HepG2 (cell line): ENCODE data around the gene ORC1. TPM values are rescaled to one million over a fixed set of nuclear protein-coding genes. Genes with fewer than 3 reads are reported as not detected.

Experiments
- ATAC-seq: fragments of 200-7000 bp; cut with Tn5 transposase; 3 replicates; pipeline ENCODE4 v1.9.1; 2020; ENCODE audit warnings: mild to moderate bottlenecking, moderate library complexity
- BruUV-seq: library from RNA; stranded (reverse); fragments of 400-500 nt; replicated peaks from 2 replicates; lab custom pipeline; 2021; lab: Mats Ljungman, UMichigan
- CTCF ChIA-PET: fragments of 300-600 bp; formaldehyde crosslinking; extraction: SDS; loops from one replicate; lab custom pipeline; 2021; ENCODE audit warnings: low total read pairs, inconsistent platforms, low intra/inter-chr PET ratio; lab: Yijun Ruan, JAX
- POLR2A ChIA-PET: fragments of 350-600 bp; sonication (Branson Sonifier 250); formaldehyde crosslinking; loops from one replicate; lab custom pipeline; 2020; ENCODE audit warnings: antibody characterized with exemption, inconsistent platforms; lab: Yijun Ruan, JAX
- DNase-seq: peaks from one replicate; pipeline ENCODE4 v3.0.0-alpha.2; 2015; ENCODE audit warnings: low spot score
- FAIRE-seq: peaks from 3 replicates; lab custom pipeline; 2011; peaks lifted over from hg19 to GRCh38; lab: Jason Lieb, UNC
- H2AFZ ChIP-seq: one replicate; pipeline ENCODE4 v1.6.1; 2011; ENCODE audit warnings: low read length, inconsistent platforms
- H3K27ac ChIP-seq: fragments of 300-600 bp; 3 replicates; pipeline ENCODE4 v1.8.0; 2011; ENCODE audit warnings: mixed run types, mild to moderate bottlenecking, mixed read lengths, low read length, inconsistent platforms; ENCODE audit not compliant: insufficient read depth; ENCODE audit errors: extremely low read length
- H3K27me3 ChIP-seq, 2 experiments: fragments of 200-600 bp in 1 of 2; 2 replicates in 1 of 2; 3 replicates in 1 of 2; pipeline versions ENCODE4 v1.6.0 to v1.8.0; 2011; ENCODE audit warnings: low read length in 2 of 2, mild to moderate bottlenecking in 2 of 2, moderate library complexity in 2 of 2, inconsistent platforms in 1 of 2; ENCODE audit not compliant: insufficient read depth in 2 of 2, control insufficient read depth in 1 of 2
- H3K36me3 ChIP-seq, 2 experiments: fragments of 200-600 bp in 1 of 2; replicated peaks in 1 of 2; 2 replicates in 1 of 2; 3 replicates in 1 of 2; pipeline versions ENCODE4 v1.5.1 to v1.8.0; 2011; ENCODE audit warnings: low read length in 2 of 2, inconsistent platforms in 1 of 2; ENCODE audit not compliant: insufficient read depth in 2 of 2, control insufficient read depth in 1 of 2
- H3K4me1 ChIP-seq: 2 replicates; pipeline ENCODE4 v1.5.1; 2012; ENCODE audit warnings: low read length, inconsistent platforms; ENCODE audit not compliant: insufficient read depth
- H3K4me2 ChIP-seq: 2 replicates; pipeline ENCODE4 v1.6.0; 2011; ENCODE audit warnings: low read depth, low read length, inconsistent platforms
- H3K4me3 ChIP-seq, 3 experiments: fragments of 200-600 bp in 1 of 3; sonication (generic), shearing (Covaris generic) in 1 of 3; replicated peaks in 1 of 3; 2 replicates each; pipeline ENCODE4 v1.5.1; 2011 to 2016; ENCODE audit warnings: low read length in 3 of 3, inconsistent platforms in 2 of 3, low read depth in 2 of 3, mild to moderate bottlenecking in 2 of 3, control low read depth in 1 of 3, mixed read lengths in 1 of 3; ENCODE audit not compliant: insufficient read depth in 1 of 3
- H3K79me2 ChIP-seq: one replicate; pipeline ENCODE4 v1.6.1; 2011; ENCODE audit warnings: low read length, inconsistent platforms; ENCODE audit not compliant: insufficient read depth
- H3K9ac ChIP-seq: 2 replicates; pipeline ENCODE4 v1.6.0; 2011; ENCODE audit warnings: mild to moderate bottlenecking, low read depth, low read length, inconsistent platforms; ENCODE audit not compliant: insufficient read depth
- H3K9me3 ChIP-seq: 2 replicates; pipeline ENCODE4 v1.5.1; 2012; ENCODE audit warnings: mild to moderate bottlenecking, low read length
- H4K20me1 ChIP-seq: 2 replicates; pipeline ENCODE4 v1.6.0; 2011; ENCODE audit warnings: inconsistent platforms, mild to moderate bottlenecking, low read length, moderate library complexity; ENCODE audit not compliant: insufficient read depth
- AGO2 ChIP-seq: fragments of 200-400 bp; formaldehyde crosslinking; optimal IDR thresholded peaks from 2 replicates; pipeline ENCODE3; 2017; ENCODE audit warnings: mild to moderate bottlenecking, low read depth, low read length, moderate library complexity
- ARID3A ChIP-seq: IDR thresholded peaks from 2 replicates; pipeline ENCODE4 v1.6.1; 2012; ENCODE audit warnings: low read depth, low read length, improper control_type of control experiment
- CC2D1A ChIP-seq: sonication (generic); formaldehyde crosslinking; IDR thresholded peaks from 2 replicates; pipeline ENCODE4 v1.8.1; 2023; ENCODE audit warnings: mild to moderate bottlenecking, missing genetic modification reagents
- EP300 ChIP-seq, 3 experiments: sonication (generic) in 1 of 3; formaldehyde crosslinking in 1 of 3; IDR thresholded peaks; 2 replicates each; pipeline versions ENCODE4 v1.5.1 to v1.6.1; 2011 to 2020; ENCODE audit warnings: low read depth in 2 of 3, low read length in 2 of 3, borderline replicate concordance in 1 of 3, improper control_type of control experiment in 1 of 3, mild to moderate bottlenecking in 1 of 3, missing genetic modification reagents in 1 of 3, moderate library complexity in 1 of 3
- GLMP ChIP-seq: sonication (generic); formaldehyde crosslinking; IDR thresholded peaks from 2 replicates; pipeline ENCODE4 v1.9.0; 2021; ENCODE audit warnings: missing genetic modification reagents, mild to moderate bottlenecking, borderline replicate concordance
- KMT2A ChIP-seq: sonication (generic); formaldehyde crosslinking; IDR thresholded peaks from 2 replicates; pipeline ENCODE4 v1.4.0; 2020; ENCODE audit warnings: missing genetic modification reagents
- THAP11 ChIP-seq: IDR thresholded peaks from 2 replicates; pipeline ENCODE4 v1.6.1; 2016; ENCODE audit warnings: missing biosample characterization, missing genetic modification reagents
- THAP8 ChIP-seq: sonication (generic); formaldehyde crosslinking; IDR thresholded peaks from 2 replicates; pipeline ENCODE4 v1.5.1; 2020; ENCODE audit warnings: missing genetic modification reagents, mild to moderate bottlenecking, borderline replicate concordance
- ZNF740 ChIP-seq: sonication (generic); formaldehyde crosslinking; IDR thresholded peaks from 2 replicates; pipeline ENCODE4 v1.4.0; 2020; ENCODE audit warnings: missing genetic modification reagents
- WGBS: methylation state at CpG from one replicate; pipeline ENCODE4 v1.1.6; 2017; ENCODE audit warnings: low lambda C conversion rate; 5-methylcytosine and 5-hydroxymethylcytosine counted together
- in situ Hi-C: cut with HindIII; loops from 2 replicates; pipeline ENCODE4 v1.10.0; 2017; ENCODE audit warnings: low pct_unique_long_range_greater_than_20kb; ENCODE audit not compliant: extremely low pct_ligation_motif_present
- intact Hi-C: fragments of 100-400 bp; cut with micrococcal nuclease; formaldehyde crosslinking; loops from one replicate; pipeline ENCODE4 v1.10.0; 2022; ENCODE audit not compliant: unreplicated experiment
- polyA plus RNA-seq, 8 experiments: library from polyadenylated mRNA; depleted of rRNA in 3 of 8; stranded (reverse) in 7 of 8; unstranded in 1 of 8; fragments of >200 nt; fragmentation: Illumina TruSeq in 4 of 8; extraction: Trizol in 4 of 8; gene quantifications; 2 replicates each; pipeline versions ENCODE4 v1.2.1 to v1.2.3, GENCODE V29; 2011 to 2016; ENCODE audit warnings: low read depth in 4 of 8, missing spikeins in 1 of 8, mixed read lengths in 1 of 8; ENCODE audit not compliant: insufficient read depth in 1 of 8
- total RNA-seq, 5 experiments: library from RNA; depleted of rRNA; stranded (reverse); fragments of >200 nt; fragmentation: Illumina TruSeq; extraction: Trizol; gene quantifications; 2 replicates each; pipeline ENCODE4 v1.2.3, GENCODE V29; 2016; ENCODE audit warnings: low read depth in 1 of 5

The ORC1 gene
- total and polyA plus RNA-seq, 2 of the 13 experiments (the other 11 are each of a cell fraction or from before 2014, with no cell fraction given) = 7.0 to 23.5 TPM

- H3K4me2 ChIP-seq = no peak overlapping the region
- ATAC-seq (no peak), FAIRE-seq (no peak), DNase-seq (no peak)
- H2AFZ ChIP-seq = no peak overlapping the region
- no TSS peak for BruUV-seq
- H3K9ac ChIP-seq = no peak overlapping the region
- ChIA-PET POLR2A (no interaction called here), CTCF (no interaction called here)
- intact Hi-C loops (no loop called here), in situ Hi-C loops (no loop called here)
- no peaks in the 10 kb centered on the region for H3K4me1 ChIP-seq
- WGBS = 96% methylated on average over 7 of the region's 7 CpGs
- no peaks in the 10 kb centered on the region for H3K79me2 ChIP-seq
- peaks cover 9 to 43% of the 10 kb centered on the region in 2 experiments for H3K36me3 ChIP-seq
- TF ChIP-seq EP300 (IDR thresholded peaks at IDR 0.05; ENCODE audit: low read depth in 2 of 2, low read length in 2 of 2) = no peak
- TF ChIP-seq EP300 (CRISPR knock-in tag; IDR thresholded peaks at IDR 0.05; ENCODE audit: borderline replicate concordance) = no peak
- no peak for TF ChIP-seq KMT2A (CRISPR knock-in tag)
- no peak for TF ChIP-seq CC2D1A (CRISPR knock-in tag)
- no peak for TF ChIP-seq THAP8 (CRISPR knock-in tag)
- no peak for TF ChIP-seq GLMP
- no peak for TF ChIP-seq ZNF740 (CRISPR knock-in tag)
- no peak for TF ChIP-seq ARID3A
- TF ChIP-seq THAP11 (CRISPR knock-in tag) = no peak
- TF ChIP-seq AGO2 = no peak
- H3K4me3 ChIP-seq = no peak overlapping the region
- no peaks in the 10 kb centered on the region for H3K9me3 ChIP-seq
- no peaks in the 10 kb centered on the region for H3K27me3 ChIP-seq
- no peaks in the 10 kb centered on the region for H4K20me1 ChIP-seq
- no peak overlapping the region for H3K27ac ChIP-seq
Observed at GRCh38 chr1:52436817-52437216, 32.6 kb upstream of the ORC1 start.
